GM18517 (cell line): ENCODE results near the gene DUSP8.

Experiments
- ATAC-seq: cut with Tn5 transposase; IDR thresholded peaks from one replicate; pipeline ENCODE4 v1.9.1; 2021; ENCODE audit warnings: mild to moderate bottlenecking, moderate library complexity; ENCODE audit not compliant: unreplicated experiment

The DUSP8 gene

DNA sequence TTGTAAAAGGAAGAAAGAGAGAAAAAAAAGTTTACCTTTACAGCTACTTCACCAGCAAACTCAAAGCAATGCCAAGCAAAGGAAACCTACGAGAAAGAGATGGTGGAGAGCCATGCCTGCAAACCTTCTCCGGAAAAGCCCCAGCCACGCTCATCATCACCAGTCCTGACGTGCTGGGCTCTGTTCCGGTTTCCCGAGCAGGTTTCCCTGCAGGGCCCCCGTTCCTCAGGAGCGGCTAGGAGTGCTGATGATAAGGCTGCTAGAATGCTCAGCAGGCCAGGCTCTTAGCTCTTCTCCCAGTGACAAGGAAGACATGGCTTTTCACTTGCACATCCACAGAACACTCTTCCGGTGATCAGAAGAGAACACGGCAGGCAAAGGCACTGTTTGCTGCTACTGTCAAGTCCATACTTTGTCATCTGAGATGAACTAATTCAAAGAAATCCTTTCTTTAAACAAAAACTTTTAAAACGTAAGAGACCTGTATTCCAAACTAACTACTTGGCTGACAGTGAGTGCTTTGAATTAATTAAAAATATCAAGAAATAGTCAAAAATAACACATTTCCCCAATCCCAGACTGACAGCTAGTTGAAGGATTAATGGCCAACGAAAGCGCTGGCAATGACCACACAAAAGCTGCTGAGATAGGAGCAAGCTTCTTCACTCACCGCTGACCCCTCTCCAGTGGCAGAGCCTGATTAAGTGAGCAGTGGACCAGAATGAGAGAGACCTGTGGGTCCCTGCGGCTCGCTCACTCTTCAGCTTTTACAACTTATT, 35.8 kb downstream of the DUSP8 start:
- ATAC-seq: no peak

DNA sequence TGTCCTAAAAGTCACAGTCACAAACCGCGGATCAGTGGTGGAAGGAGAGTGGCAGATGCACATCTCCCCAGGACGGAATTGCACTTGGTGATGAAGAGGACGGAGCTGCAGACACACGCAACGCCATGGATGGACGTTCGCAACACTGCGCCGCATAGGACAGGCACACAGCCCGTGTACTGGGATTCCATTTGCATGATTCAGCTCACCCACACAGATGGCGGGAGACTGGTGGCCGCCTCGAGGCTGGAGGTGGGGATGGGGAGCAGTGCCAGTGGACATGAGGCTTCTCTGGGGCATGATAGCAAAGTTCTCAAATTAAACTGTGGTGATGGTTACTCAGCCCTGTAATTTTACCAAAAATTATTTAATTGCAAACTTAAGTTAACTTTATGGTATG, 37.4 kb downstream of the DUSP8 start:
- no peak for ATAC-seq

DNA sequence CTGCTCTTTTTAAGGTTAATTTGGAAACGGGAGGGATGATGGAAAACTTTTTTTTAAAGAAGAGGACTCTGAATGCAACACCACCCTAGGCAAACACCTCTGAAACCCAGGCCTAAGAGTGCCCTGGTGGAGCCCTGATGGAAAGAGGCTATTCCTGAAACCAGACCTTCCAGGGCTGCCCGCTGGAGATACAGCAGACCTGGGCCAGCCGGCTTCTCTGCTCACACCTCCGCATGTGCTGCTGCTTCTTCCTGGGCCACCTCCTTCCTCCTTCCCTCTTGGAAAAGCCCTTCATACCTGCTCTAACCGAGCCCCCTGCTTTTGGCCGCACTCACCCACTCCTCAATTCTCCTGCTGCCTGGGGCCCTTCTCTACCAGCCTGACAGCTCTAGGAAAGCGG, 37.9 kb downstream of the DUSP8 start:
- no peak for ATAC-seq

DNA sequence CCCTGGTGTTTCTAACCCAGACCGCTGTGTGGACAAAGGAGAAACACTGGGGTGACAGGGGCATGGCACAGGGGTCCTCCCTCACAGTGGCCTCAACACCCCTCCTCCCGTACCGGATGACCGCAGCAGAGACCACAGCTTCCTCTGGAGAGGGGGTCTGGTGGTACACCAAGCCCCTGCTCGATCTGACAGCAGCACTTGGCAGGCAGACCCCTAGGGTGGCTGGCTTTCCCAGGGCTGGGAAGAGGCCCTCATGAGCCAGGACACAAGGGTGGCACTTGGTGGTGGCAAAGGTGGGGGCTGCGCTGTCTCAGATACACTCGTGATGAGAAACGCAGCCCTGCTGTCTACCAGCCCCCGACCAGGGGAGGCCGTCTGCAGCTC, 38.7 kb downstream of the DUSP8 start:
- ATAC-seq: no peak

- no peak for ATAC-seq
Measured at GRCh38 chr11:1532606-1533341, 39.3 kb downstream of the DUSP8 start.

- no peak for ATAC-seq
Measured at GRCh38 chr11:1532014-1532586, 40.0 kb downstream of the DUSP8 start.

GRCh38 chr11:1531449-1532013, 40.5 kb downstream of the DUSP8 start:
- no peak for ATAC-seq

DNA sequence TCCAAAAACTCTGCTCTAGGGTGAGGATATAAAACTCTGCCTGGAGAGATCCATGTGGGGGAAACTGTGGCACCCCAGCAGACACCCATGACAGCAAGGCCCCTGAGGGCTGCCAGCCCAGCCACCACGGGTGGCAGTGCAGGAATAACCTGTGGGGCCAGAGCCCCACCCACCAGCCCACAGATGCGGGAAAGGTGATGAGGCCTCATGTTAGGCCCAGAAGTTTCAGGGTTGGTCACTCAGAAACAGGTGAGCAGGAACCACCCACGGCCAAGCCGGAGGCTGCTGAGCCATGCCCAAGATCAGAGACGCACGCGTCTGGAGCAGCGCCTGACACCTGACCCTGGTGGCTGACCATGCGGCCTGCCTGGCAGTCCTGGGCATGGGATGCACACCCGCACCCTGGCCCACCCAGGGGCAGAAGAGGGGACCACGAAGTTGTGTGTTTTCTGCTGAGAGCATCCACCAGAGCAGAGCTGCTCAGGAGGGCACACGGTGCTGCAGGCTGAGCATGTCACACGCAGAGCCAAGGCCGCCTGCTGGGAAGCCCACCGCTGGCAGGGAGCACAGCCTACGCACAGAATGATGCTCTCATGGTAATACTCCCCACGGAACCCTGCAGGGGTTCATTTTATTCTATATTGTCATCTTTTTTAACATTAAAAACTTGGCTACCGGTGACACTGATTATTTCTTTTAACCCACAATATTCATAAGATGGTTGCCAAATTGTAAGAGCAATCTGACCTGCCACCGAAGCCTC, 41.2 kb downstream of the DUSP8 start:
- ATAC-seq: no peak

- no peak for ATAC-seq
Measured at GRCh38 chr11:1529774-1530173, 42.3 kb downstream of the DUSP8 start.

- ATAC-seq: no peak
Measured at GRCh38 chr11:1529286-1529685, 42.8 kb downstream of the DUSP8 start.

DNA sequence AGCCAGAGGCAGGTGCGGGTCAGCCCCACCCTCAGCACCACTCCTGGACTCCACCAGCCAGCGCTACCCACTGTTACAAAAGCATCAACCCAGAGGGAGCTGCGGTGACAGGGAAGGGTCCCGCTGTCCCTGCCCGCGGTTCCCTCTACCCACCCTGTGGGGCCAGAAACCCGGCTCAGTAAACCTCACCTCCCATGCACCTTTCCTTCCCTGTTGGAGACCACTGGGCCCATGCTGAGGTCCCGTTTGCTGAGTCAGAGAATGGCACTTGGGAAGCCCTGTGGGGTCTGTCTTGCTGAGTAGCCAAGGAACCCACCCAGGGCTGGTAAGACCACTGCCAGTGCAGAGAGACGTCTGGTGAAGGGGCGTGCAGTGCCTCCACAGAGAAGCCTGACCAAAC, 43.4 kb downstream of the DUSP8 start:
- ATAC-seq: no peak

- ATAC-seq: no peak
Measured at GRCh38 chr11:1526785-1527184, 45.3 kb downstream of the DUSP8 start.

- ATAC-seq: no peak
Measured at GRCh38 chr11:1523779-1524178, 48.3 kb downstream of the DUSP8 start.

DNA sequence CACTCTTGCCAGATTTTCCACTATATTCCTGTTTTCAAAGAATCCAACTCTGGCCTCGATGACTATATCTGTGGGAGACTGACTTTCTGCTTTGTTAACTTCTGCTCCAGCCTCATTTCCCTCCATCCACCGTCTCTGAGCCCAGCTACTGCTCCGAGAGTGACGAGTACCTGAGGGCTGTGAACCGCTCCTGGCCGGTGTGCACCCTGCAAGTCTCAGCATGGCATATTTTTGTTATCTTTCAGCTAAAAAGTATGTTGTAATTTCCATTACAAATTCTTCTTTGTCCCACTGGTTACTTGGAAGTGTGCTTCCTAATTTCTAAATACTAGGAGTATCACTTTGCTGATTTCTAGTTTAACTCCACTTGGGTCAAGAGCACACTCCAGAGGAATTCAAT, 49.0 kb downstream of the DUSP8 start:
- ATAC-seq: no peak

- no peak for ATAC-seq
Measured at GRCh38 chr11:1522081-1522424, 50.0 kb downstream of the DUSP8 start.

DNA sequence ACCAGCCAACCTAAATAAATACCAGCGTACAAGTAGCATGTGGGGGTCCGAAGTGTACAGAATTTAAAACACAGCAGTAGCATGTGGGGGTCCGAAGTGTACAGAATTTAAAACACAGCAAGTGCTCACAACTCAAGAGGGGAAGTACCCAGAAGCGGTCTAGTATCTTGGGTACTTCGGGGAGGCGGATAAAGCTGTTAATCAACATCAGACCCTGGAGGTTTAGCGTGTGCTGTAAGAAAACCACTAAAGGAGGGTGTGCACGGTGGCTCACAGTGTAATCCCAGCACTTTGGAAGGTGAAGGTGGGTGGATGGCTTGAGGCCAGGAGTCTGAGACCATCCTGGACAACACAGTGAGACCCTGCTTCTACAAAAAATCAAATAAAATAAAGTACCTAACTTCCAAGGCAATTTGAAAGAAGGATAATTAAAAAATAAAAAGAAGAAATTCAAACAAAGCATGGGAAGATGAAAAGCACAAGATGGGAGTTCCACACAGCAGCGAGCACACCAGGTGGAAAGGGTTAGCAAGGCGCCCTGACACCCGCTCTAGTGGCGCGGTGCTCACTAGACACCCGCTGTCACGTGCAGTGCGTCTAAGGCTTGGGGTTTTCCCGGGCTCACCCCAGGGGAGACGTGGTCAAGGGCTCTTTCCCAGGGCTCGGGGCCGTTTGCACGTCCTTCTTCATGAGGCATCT, 50.5 kb downstream of the DUSP8 start:
- peak; percentile 79 for ATAC-seq

DNA sequence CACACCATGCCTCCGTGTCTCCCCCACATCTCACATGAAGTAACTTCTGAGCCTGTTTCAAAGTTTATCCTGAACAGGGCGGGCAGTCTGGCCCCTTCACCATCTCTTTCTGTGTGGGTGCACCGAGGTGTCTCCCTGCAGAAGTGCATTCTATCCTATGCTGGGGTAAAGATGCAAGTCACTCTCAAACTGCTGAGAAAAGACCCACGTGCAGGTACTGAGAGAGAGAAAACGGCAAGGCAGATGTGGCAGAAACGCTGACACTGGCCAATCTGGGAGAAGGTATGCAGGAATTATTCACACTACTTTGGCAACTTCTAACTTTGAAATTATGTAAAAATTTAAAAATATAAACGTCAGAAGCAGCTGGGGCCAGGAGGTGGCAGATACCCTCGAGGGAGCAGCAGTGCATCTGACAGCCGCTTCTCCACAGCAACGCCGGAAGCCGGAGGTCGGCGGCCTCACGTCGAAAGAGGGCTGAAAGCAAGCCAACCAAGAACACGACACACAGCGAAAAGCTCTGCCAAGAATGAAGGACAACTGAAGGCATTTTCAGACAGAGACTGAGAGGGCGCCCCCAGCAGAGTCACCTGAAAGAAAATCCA, 51.3 kb downstream of the DUSP8 start:
- ATAC-seq: no peak

- ATAC-seq: no peak
Measured at GRCh38 chr11:1520209-1520662, 51.8 kb downstream of the DUSP8 start.

DNA sequence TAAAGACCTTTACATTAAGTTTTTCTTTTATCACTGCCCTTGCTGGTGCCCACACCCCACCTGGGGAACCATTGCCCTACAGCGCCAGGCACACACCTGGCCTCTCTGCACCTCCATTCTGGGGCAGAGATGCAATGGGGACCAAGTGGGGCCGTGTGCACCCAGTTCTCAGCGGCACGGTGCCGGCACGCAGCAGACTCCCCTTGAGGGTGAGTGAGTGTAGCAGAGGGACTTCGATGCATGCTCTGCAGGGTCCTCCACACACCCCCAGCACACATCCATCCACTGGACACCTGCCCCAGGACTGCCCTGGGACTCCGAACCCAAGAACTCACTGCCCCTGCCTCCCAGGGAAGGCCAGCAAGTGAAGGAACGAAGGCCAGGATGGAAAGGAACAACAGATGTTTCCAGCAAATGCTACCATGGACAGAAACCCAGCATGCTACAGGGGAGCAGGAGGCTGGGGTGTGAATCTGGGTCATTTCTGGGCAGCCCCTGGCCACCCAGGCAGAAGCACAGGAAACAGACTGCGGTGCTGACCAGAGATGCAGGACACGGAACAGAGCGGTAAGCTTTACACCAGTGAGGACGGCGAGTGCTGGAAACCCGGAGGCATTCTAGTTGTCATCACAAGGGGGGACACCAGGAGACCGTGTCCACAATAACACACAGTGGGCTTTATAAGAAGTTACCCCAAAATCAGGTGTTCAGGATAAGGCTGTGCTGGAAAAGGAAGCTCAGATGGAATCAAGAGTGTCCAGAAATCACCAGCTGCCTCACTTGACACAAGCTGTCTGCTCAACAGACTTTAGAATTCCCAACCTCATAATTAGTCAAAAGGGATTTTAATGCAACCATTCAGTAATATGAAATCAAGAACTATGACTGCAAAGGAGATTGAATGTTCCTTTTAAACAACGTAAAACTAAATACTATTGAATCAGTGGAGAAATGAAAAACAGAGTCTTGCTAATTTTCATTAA, 52.8 kb downstream of the DUSP8 start:
- no peak for ATAC-seq
